ENCODE results near the gene RORC. TPM values are rescaled to one million over a fixed set of nuclear protein-coding genes. Genes with fewer than 3 reads are reported as not detected.

The RORC gene
- polyA plus RNA-seq, 1 donor (not counting 4 experiments of a cell fraction or from before 2014, with no cell fraction given) = 0.12 TPM

DNA sequence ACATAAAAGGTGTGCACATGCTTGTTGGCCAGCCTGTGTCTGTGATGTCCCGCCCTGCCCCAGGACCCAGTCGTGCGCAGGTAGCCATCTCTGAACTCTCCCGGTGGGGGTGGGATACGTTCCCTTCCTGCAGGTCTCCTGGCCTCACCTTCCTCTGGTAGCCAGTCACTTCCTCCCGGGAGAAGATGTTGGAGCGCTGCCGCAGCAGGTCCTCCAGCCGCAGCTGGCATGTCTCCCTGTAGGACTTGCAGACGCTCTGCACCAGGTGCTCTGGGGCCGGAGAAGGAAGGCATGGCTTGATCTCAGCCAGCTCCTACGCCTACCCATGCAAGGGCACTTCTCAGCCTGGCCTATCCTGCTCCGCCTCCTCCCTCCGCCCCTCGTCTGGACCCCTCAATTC lies 17.2 kb downstream of the RORC start:
- Histone ChIP-seq H3K9me1 (ENCODE audit: control insufficient read depth, extremely low read depth, insufficient read depth, low read length) (no peaks in the 10 kb centered on the region), H4K20me1 (ENCODE audit: control insufficient read depth, extremely low read depth, insufficient read depth, low read length) (no peaks in the 10 kb centered on the region), H3K4me2 (ENCODE audit: control insufficient read depth, extremely low read depth, insufficient read depth, low read depth, low read length) (no peak overlapping the region), H3K36me3 (ENCODE audit: control insufficient read depth in 2 of 2, extremely low read depth in 1 of 2, insufficient read depth in 2 of 2, low read length in 2 of 2) (no peaks in the 10 kb centered on the region), H3K4me3 (ENCODE audit: control insufficient read depth in 2 of 3, extremely low read depth in 1 of 3, insufficient read depth in 2 of 3, low read depth in 1 of 3, low read length in 3 of 3) (no peak overlapping the region), H2AFZ (ENCODE audit: control insufficient read depth, low read length) (no peak overlapping the region), H3K27ac (ENCODE audit: control insufficient read depth, insufficient read depth, low read length) (no peak overlapping the region), H3K27me3 (ENCODE audit: control insufficient read depth, extremely low read depth, insufficient read depth, low read length) (peaks cover 4% of the 10 kb centered on the region), H3K9ac (ENCODE audit: control insufficient read depth, extremely low read depth, insufficient read depth, low read length) (no peak overlapping the region), H3K4me1 (ENCODE audit: control insufficient read depth, extremely low read depth, insufficient read depth, low read length) (peaks cover 8% of the 10 kb centered on the region), H3K79me2 (ENCODE audit: control insufficient read depth, insufficient read depth, low read length) (no peaks in the 10 kb centered on the region), H3K9me3 (ENCODE audit: control insufficient read depth, low read depth, low read length) (no peaks in the 10 kb centered on the region)
- dilution Hi-C loops (cut with MboI; ENCODE audit: extremely low pct_ligation_motif_present, low sequenced_read_pairs) = no loop called here
- DNase-seq (ENCODE audit: low read depth, low spot score) = no peak
- FAIRE-seq = no peak
- TF ChIP-seq, protein P1, sequence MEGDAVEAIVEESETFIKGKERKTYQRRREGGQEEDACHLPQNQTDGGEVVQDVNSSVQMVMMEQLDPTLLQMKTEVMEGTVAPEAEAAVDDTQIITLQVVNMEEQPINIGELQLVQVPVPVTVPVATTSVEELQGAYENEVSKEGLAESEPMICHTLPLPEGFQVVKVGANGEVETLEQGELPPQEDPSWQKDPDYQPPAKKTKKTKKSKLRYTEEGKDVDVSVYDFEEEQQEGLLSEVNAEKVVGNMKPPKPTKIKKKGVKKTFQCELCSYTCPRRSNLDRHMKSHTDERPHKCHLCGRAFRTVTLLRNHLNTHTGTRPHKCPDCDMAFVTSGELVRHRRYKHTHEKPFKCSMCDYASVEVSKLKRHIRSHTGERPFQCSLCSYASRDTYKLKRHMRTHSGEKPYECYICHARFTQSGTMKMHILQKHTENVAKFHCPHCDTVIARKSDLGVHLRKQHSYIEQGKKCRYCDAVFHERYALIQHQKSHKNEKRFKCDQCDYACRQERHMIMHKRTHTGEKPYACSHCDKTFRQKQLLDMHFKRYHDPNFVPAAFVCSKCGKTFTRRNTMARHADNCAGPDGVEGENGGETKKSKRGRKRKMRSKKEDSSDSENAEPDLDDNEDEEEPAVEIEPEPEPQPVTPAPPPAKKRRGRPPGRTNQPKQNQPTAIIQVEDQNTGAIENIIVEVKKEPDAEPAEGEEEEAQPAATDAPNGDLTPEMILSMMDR (optimal IDR thresholded peaks at IDR 0.05 in 1 of 3, IDR thresholded peaks at IDR 0.05 in 1 of 3, conservative IDR thresholded peaks at IDR 0.05 in 1 of 3; ENCODE audit: extremely low read depth in 1 of 3, insufficient read depth in 2 of 3, low read length in 3 of 3) = no peak
- no peak for TF ChIP-seq EZH2 (IDR thresholded peaks at IDR 0.05; ENCODE audit: low read length)

DNA sequence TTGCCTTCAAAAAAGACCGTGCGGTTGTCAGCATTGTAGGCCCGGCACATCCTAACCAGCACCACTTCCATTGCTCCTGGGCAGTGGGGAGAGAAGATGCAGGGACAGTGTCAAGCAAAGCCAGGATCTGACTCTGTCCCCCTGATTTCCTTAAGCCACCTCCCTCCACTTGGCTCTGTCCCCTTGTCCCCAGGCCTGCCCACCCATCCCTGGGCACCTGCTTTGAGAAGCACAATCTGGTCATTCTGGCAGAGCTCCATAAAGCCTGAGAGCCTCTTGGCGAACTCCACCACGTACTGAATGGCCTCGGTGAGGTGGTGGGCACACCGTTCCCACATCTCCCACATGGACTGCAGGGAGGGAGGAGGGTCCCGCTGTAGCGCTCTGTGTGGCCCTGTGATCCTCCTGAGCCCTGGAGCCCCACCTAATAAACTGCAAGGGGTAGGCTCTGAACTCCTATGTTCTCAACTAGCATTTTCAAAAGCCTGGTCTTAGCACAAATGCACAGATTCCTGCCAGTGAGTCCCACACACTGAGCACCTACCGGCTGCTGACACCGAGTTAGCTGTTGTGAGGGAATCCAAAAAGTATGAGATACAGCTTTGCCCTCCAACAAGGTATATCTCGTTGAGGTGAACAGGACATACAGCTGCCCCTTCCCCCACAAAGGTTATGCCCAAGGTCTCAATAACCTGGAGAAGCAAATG lies 18.2 kb downstream of the RORC start:
- Histone ChIP-seq H3K9me3 (ENCODE audit: control insufficient read depth, low read depth, low read length) (no peaks in the 10 kb centered on the region), H3K9me1 (ENCODE audit: control insufficient read depth, extremely low read depth, insufficient read depth, low read length) (no peaks in the 10 kb centered on the region), H3K9ac (ENCODE audit: control insufficient read depth, extremely low read depth, insufficient read depth, low read length) (no peak overlapping the region), H3K27me3 (ENCODE audit: control insufficient read depth, extremely low read depth, insufficient read depth, low read length) (peaks cover 6% of the 10 kb centered on the region), H3K27ac (ENCODE audit: control insufficient read depth, insufficient read depth, low read length) (no peak overlapping the region), H3K4me3 (ENCODE audit: control insufficient read depth in 2 of 3, extremely low read depth in 1 of 3, insufficient read depth in 2 of 3, low read depth in 1 of 3, low read length in 3 of 3) (no peak overlapping the region), H2AFZ (ENCODE audit: control insufficient read depth, low read length) (no peak overlapping the region), H3K4me1 (ENCODE audit: control insufficient read depth, extremely low read depth, insufficient read depth, low read length) (peaks cover 8% of the 10 kb centered on the region), H3K36me3 (ENCODE audit: control insufficient read depth in 2 of 2, extremely low read depth in 1 of 2, insufficient read depth in 2 of 2, low read length in 2 of 2) (no peaks in the 10 kb centered on the region), H4K20me1 (ENCODE audit: control insufficient read depth, extremely low read depth, insufficient read depth, low read length) (no peaks in the 10 kb centered on the region), H3K4me2 (ENCODE audit: control insufficient read depth, extremely low read depth, insufficient read depth, low read depth, low read length) (no peak overlapping the region), H3K79me2 (ENCODE audit: control insufficient read depth, insufficient read depth, low read length) (no peaks in the 10 kb centered on the region)
- TF ChIP-seq, protein P1 (optimal IDR thresholded peaks at IDR 0.05 in 1 of 3, IDR thresholded peaks at IDR 0.05 in 1 of 3, conservative IDR thresholded peaks at IDR 0.05 in 1 of 3; ENCODE audit: extremely low read depth in 1 of 3, insufficient read depth in 2 of 3, low read length in 3 of 3) = no peak
- no peak for TF ChIP-seq EZH2 (IDR thresholded peaks at IDR 0.05; ENCODE audit: low read length)
- no peak for FAIRE-seq
- dilution Hi-C loops (cut with MboI; ENCODE audit: extremely low pct_ligation_motif_present, low sequenced_read_pairs) = no loop called here
- no peak for DNase-seq (ENCODE audit: low read depth, low spot score)

All from keratinocyte (primary cell).